ENCODE results near the gene NUP153.

DNA sequence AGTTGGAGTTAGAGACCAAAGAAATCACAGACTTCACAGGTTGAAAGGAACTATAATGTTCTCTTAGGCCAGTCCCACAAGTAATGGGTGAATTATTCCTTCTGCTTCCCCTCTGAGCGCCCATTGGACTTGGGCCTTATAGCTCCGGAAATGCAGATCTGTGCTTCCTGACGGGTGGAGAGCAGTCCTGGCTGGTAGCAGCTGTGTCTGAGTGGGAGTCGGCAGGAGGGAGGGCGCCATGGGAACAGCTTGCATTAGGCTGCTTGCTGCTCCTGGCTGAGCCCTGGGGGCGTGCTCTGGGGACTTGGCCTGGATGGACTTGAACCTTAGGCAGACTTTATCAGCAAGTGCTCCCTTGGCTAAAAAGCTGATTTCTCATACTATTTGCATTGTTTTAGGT is 18.4 kb upstream of the NUP153 start:
- TF ChIP-seq, protein P1, sequence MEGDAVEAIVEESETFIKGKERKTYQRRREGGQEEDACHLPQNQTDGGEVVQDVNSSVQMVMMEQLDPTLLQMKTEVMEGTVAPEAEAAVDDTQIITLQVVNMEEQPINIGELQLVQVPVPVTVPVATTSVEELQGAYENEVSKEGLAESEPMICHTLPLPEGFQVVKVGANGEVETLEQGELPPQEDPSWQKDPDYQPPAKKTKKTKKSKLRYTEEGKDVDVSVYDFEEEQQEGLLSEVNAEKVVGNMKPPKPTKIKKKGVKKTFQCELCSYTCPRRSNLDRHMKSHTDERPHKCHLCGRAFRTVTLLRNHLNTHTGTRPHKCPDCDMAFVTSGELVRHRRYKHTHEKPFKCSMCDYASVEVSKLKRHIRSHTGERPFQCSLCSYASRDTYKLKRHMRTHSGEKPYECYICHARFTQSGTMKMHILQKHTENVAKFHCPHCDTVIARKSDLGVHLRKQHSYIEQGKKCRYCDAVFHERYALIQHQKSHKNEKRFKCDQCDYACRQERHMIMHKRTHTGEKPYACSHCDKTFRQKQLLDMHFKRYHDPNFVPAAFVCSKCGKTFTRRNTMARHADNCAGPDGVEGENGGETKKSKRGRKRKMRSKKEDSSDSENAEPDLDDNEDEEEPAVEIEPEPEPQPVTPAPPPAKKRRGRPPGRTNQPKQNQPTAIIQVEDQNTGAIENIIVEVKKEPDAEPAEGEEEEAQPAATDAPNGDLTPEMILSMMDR (IDR thresholded peaks at IDR 0.05): no peak
- TF ChIP-seq POLR2A (IDR thresholded peaks at IDR 0.05; ENCODE audit: low read depth): no peak
- no peak for TF ChIP-seq EP300 (IDR thresholded peaks at IDR 0.05)

Measured in esophagus muscularis mucosa (tissue), 4 donors.